ENCODE results near the gene CASP6. TPM values are rescaled to one million over a fixed set of nuclear protein-coding genes. Genes with fewer than 3 reads are reported as not detected.

The CASP6 gene
- total RNA-seq, 4 donors from 2014 or later, result 16.3 to 26.8 (median 19.2) TPM

GRCh38 chr4:109738104-109738872, 35.0 kb upstream of the CASP6 start:
- whole genome bisulfite sequencing, result 84% methylated on average over 9 of the region's 10 CpGs
- Histone ChIP-seq H3K9me3 (no peaks in the 10 kb centered on the region), H3K27me3 (no peaks in the 10 kb centered on the region), H3K4me1 (no peaks in the 10 kb centered on the region), H3K4me3 (no peak overlapping the region), H3K36me3 (no peaks in the 10 kb centered on the region), H3K27ac (replicated peaks in 1 of 4) (no peak overlapping the region)
- intact Hi-C loops (cut with DNase I), result no loop called here
- no peak for TF ChIP-seq EP300 (IDR thresholded peaks at IDR 0.05)
- no peak for TF ChIP-seq CTCF (IDR thresholded peaks at IDR 0.05)
- no peak for TF ChIP-seq POLR2AphosphoS5 (IDR thresholded peaks at IDR 0.05)
- no peak for TF ChIP-seq POLR2A (IDR thresholded peaks at IDR 0.05; ENCODE audit: low read depth)
- DNase-seq (ENCODE audit: extremely low spot score), result no peak

- intact Hi-C loops (cut with DNase I), result no loop called here
- Histone ChIP-seq H3K9me3 (no peaks in the 10 kb centered on the region), H3K36me3 (no peaks in the 10 kb centered on the region), H3K4me3 (no peak overlapping the region), H3K27ac (replicated peaks in 1 of 4) (no peak overlapping the region), H3K27me3 (no peaks in the 10 kb centered on the region), H3K4me1 (no peaks in the 10 kb centered on the region)
- no peak for DNase-seq (ENCODE audit: extremely low spot score)
- WGBS, result 81% methylated on average over 7 of the region's 7 CpGs
- TF ChIP-seq POLR2A (IDR thresholded peaks at IDR 0.05; ENCODE audit: low read depth) (no peak), POLR2AphosphoS5 (IDR thresholded peaks at IDR 0.05) (no peak), CTCF (IDR thresholded peaks at IDR 0.05) (no peak), EP300 (IDR thresholded peaks at IDR 0.05) (no peak)
Observed at GRCh38 chr4:109735566-109736365, 32.5 kb upstream of the CASP6 start.

- Histone ChIP-seq H3K27me3 (no peaks in the 10 kb centered on the region), H3K36me3 (no peaks in the 10 kb centered on the region), H3K9me3 (no peaks in the 10 kb centered on the region), H3K4me1 (peaks cover 5 to 8% (median 7%) of the 10 kb centered on the region in 4 donors), H3K27ac (replicated peaks in 1 of 4) (no peak overlapping the region), H3K4me3 (no peak overlapping the region)
- TF ChIP-seq POLR2A (IDR thresholded peaks at IDR 0.05; ENCODE audit: low read depth) (no peak), CTCF (IDR thresholded peaks at IDR 0.05) (no peak), POLR2AphosphoS5 (IDR thresholded peaks at IDR 0.05) (no peak), EP300 (IDR thresholded peaks at IDR 0.05) (no peak)
- intact Hi-C loops (cut with DNase I), result no loop called here
- no peak for DNase-seq (ENCODE audit: extremely low spot score)
- 91% methylated on average over 5 of the region's 5 CpGs for WGBS
Observed at GRCh38 chr4:109733728-109734127, 30.5 kb upstream of the CASP6 start.

- WGBS, result 52% methylated on average over 21 of the region's 21 CpGs
- no peak for TF ChIP-seq POLR2AphosphoS5 (IDR thresholded peaks at IDR 0.05)
- intact Hi-C loops (cut with DNase I), result loop anchor here (2.0 kb wide), 1 partner anchor 86 kb away; no protein-coding TSS in a partner anchor
Observed at GRCh38 chr4:109730619-109731545, 27.6 kb upstream of the CASP6 start.

More at GRCh38 chr4:109730619-109731545, 27.6 kb upstream of the CASP6 start:
- peak overlapping the region; percentile 78 to 93 (median 88) for H3K4me3 ChIP-seq
- no peaks in the 10 kb centered on the region for H3K27me3 ChIP-seq
- peak overlapping the region; percentile 76 to 80 (median 78) for H3K27ac ChIP-seq (replicated peaks in 1 of 4)
- H3K9me3 ChIP-seq, result no peaks in the 10 kb centered on the region
- DNase-seq (ENCODE audit: extremely low spot score), result no peak
- no peaks in the 10 kb centered on the region for H3K36me3 ChIP-seq
- peaks cover 13 to 20% (median 15%) of the 10 kb centered on the region in 4 donors for H3K4me1 ChIP-seq

All from esophagus muscularis mucosa (tissue), 4 donors.